Memory B cell (primary cell): Measurements from ENCODE around the gene TOM1L2.
"Not testable (repeated sequence)": the region's sequence is repeated elsewhere in the genome, so short reads cannot be mapped to it uniquely, and the experiment has no call there.

ENCODE experiments used
- ATAC-seq: fragments of 150-1000 bp; cut with Tn5 transposase; 2 replicates; pipeline ENCODE4 v1.10.0; 2021; ENCODE audit warnings: low read depth, mild to moderate bottlenecking, moderate library complexity
- DNase-seq, 2 donors: peaks; one replicate each; pipeline ENCODE4 v3.0.0; 2022; ENCODE audit warnings: low spot score in 2 of 2
- H3K27ac Mint-ChIP-seq: one replicate; pipeline ENCODE4 v1.8.0; 2022; ENCODE audit warnings: mild to moderate bottlenecking, moderate library complexity, mixed read lengths
- H3K27me3 Mint-ChIP-seq: one replicate; pipeline ENCODE4 v1.8.0; 2022; ENCODE audit warnings: mixed read lengths
- H3K36me3 Mint-ChIP-seq: one replicate; pipeline ENCODE4 v1.8.0; 2022; ENCODE audit warnings: mild to moderate bottlenecking, mixed read lengths
- H3K4me1 Mint-ChIP-seq: one replicate; pipeline ENCODE4 v1.8.0; 2022; ENCODE audit warnings: mixed read lengths
- H3K4me3 Mint-ChIP-seq: one replicate; pipeline ENCODE4 v1.8.0; 2022; ENCODE audit warnings: mild to moderate bottlenecking, moderate library complexity, mixed read lengths
- H3K9me3 Mint-ChIP-seq: one replicate; pipeline ENCODE4 v1.8.0; 2022; ENCODE audit warnings: mixed read lengths

Gene TOM1L2

GRCh38 chr17:17970699-17971430 lies 1.3 kb downstream of the TOM1L2 start:
- no peak for ATAC-seq
- Mint-ChIP-seq H3K9me3 (no peaks in the 10 kb centered on the region), H3K36me3 (no peaks in the 10 kb centered on the region), H3K4me1 (peaks cover 24% of the 10 kb centered on the region), H3K27ac (peak overlapping the region; percentile 36), H3K4me3 (peak overlapping the region; percentile 83), H3K27me3 (no peaks in the 10 kb centered on the region)
- DNase-seq, result no peak

- Mint-ChIP-seq H3K4me1 (peaks cover 31% of the 10 kb centered on the region), H3K9me3 (no peaks in the 10 kb centered on the region), H3K27ac (no peak overlapping the region), H3K27me3 (no peaks in the 10 kb centered on the region), H3K4me3 (no peak overlapping the region), H3K36me3 (peaks cover 2% of the 10 kb centered on the region)
- no peak for DNase-seq
- no peak for ATAC-seq
Observed at GRCh38 chr17:17966399-17966798, 5.8 kb downstream of the TOM1L2 start.

GRCh38 chr17:17965152-17965721 lies 7.0 kb downstream of the TOM1L2 start:
- DNase-seq, result no peak
- Mint-ChIP-seq H3K27me3 (no peaks in the 10 kb centered on the region), H3K4me1 (peaks cover 31% of the 10 kb centered on the region), H3K4me3 (no peak overlapping the region), H3K36me3 (peaks cover 2% of the 10 kb centered on the region), H3K27ac (no peak overlapping the region), H3K9me3 (no peaks in the 10 kb centered on the region)
- no peak for ATAC-seq

- no peak for ATAC-seq
- Mint-ChIP-seq H3K27ac (no peak overlapping the region), H3K4me3 (no peak overlapping the region), H3K4me1 (peaks cover 34% of the 10 kb centered on the region), H3K36me3 (peaks cover 2% of the 10 kb centered on the region), H3K27me3 (no peaks in the 10 kb centered on the region), H3K9me3 (no peaks in the 10 kb centered on the region)
- no peak for DNase-seq
Observed at GRCh38 chr17:17964710-17965109, 7.5 kb downstream of the TOM1L2 start.

- DNase-seq, result no peak
- H3K4me3 Mint-ChIP-seq, result no peak overlapping the region
- no peak for ATAC-seq
- peaks cover 42% of the 10 kb centered on the region for H3K4me1 Mint-ChIP-seq
- H3K27me3 Mint-ChIP-seq, result no peaks in the 10 kb centered on the region
- H3K27ac Mint-ChIP-seq, result no peak overlapping the region
- peaks cover 2% of the 10 kb centered on the region for H3K36me3 Mint-ChIP-seq
- no peaks in the 10 kb centered on the region for H3K9me3 Mint-ChIP-seq
Observed at GRCh38 chr17:17963694-17964436, 8.3 kb downstream of the TOM1L2 start.

- H3K4me1 Mint-ChIP-seq, result peaks cover 45% of the 10 kb centered on the region
- H3K4me3 Mint-ChIP-seq, result no peak overlapping the region
- H3K27me3 Mint-ChIP-seq, result no peaks in the 10 kb centered on the region
- no peak overlapping the region for H3K27ac Mint-ChIP-seq
- peaks cover 3% of the 10 kb centered on the region for H3K36me3 Mint-ChIP-seq
- ATAC-seq (no peak), DNase-seq (no peak)
- H3K9me3 Mint-ChIP-seq, result no peaks in the 10 kb centered on the region
Observed at GRCh38 chr17:17963066-17963465, 9.1 kb downstream of the TOM1L2 start.

GRCh38 chr17:17960500-17961030 lies 11.6 kb downstream of the TOM1L2 start:
- no peaks in the 10 kb centered on the region for H3K9me3 Mint-ChIP-seq
- peak overlapping the region; percentile 90 for H3K27ac Mint-ChIP-seq

GRCh38 chr17:17959520-17960361 lies 12.5 kb downstream of the TOM1L2 start:
- H3K4me1 Mint-ChIP-seq, result peaks cover 40% of the 10 kb centered on the region
- no peaks in the 10 kb centered on the region for H3K9me3 Mint-ChIP-seq
- no peak for DNase-seq
- H3K4me3 Mint-ChIP-seq, result peak overlapping the region; percentile 83
- peaks cover 8% of the 10 kb centered on the region for H3K36me3 Mint-ChIP-seq
- peak overlapping the region; percentile 90 for H3K27ac Mint-ChIP-seq
- H3K27me3 Mint-ChIP-seq, result no peaks in the 10 kb centered on the region
- ATAC-seq, result no peak

More at GRCh38 chr17:17960500-17961030, 11.6 kb downstream of the TOM1L2 start:
- no peak overlapping the region for H3K4me3 Mint-ChIP-seq
- H3K4me1 Mint-ChIP-seq, result peaks cover 42% of the 10 kb centered on the region
- H3K27me3 Mint-ChIP-seq, result no peaks in the 10 kb centered on the region
- DNase-seq, result no peak
- no peak for ATAC-seq
- peaks cover 5% of the 10 kb centered on the region for H3K36me3 Mint-ChIP-seq

- Mint-ChIP-seq H3K36me3 (peaks cover 13% of the 10 kb centered on the region), H3K4me1 (peaks cover 41% of the 10 kb centered on the region), H3K27ac (peak overlapping the region; percentile 90), H3K27me3 (no peaks in the 10 kb centered on the region), H3K9me3 (no peaks in the 10 kb centered on the region), H3K4me3 (peak overlapping the region; percentile 83)
- ATAC-seq (peak; percentile 34), DNase-seq (no peak)
Observed at GRCh38 chr17:17958982-17959381, 13.2 kb downstream of the TOM1L2 start.

GRCh38 chr17:17957584-17957916 lies 14.7 kb downstream of the TOM1L2 start:
- Mint-ChIP-seq H3K9me3 (no peaks in the 10 kb centered on the region), H3K36me3 (peaks cover 14% of the 10 kb centered on the region), H3K27me3 (no peaks in the 10 kb centered on the region), H3K4me1 (peaks cover 35% of the 10 kb centered on the region), H3K27ac (peak overlapping the region; percentile 90), H3K4me3 (peak overlapping the region; percentile 27)
- DNase-seq (no peak), ATAC-seq (no peak)

GRCh38 chr17:17955790-17956341 lies 16.3 kb downstream of the TOM1L2 start:
- H3K36me3 Mint-ChIP-seq, result peaks cover 13% of the 10 kb centered on the region
- not testable (repeated sequence) for H3K9me3 Mint-ChIP-seq, ATAC-seq, DNase-seq, H3K27ac Mint-ChIP-seq, H3K27me3 Mint-ChIP-seq, H3K4me3 Mint-ChIP-seq
- H3K4me1 Mint-ChIP-seq, result peaks cover 33% of the 10 kb centered on the region

GRCh38 chr17:17954079-17954478 lies 18.1 kb downstream of the TOM1L2 start:
- DNase-seq (no peak), ATAC-seq (no peak)
- no peaks in the 10 kb centered on the region for H3K9me3 Mint-ChIP-seq
- H3K36me3 Mint-ChIP-seq, result peaks cover 15% of the 10 kb centered on the region
- peak overlapping the region; percentile 4 for H3K27ac Mint-ChIP-seq
- H3K27me3 Mint-ChIP-seq, result no peaks in the 10 kb centered on the region
- H3K4me1 Mint-ChIP-seq, result peaks cover 21% of the 10 kb centered on the region
- H3K4me3 Mint-ChIP-seq, result no peak overlapping the region

- Mint-ChIP-seq H3K4me3 (no peak overlapping the region), H3K36me3 (peaks cover 13% of the 10 kb centered on the region), H3K27me3 (no peaks in the 10 kb centered on the region), H3K27ac (no peak overlapping the region), H3K9me3 (no peaks in the 10 kb centered on the region), H3K4me1 (peaks cover 15% of the 10 kb centered on the region)
- DNase-seq (no peak), ATAC-seq (no peak)
Observed at GRCh38 chr17:17952691-17953090, 19.5 kb downstream of the TOM1L2 start.
